GM12874 (cell line): Measurements from ENCODE around the gene UCP1.
A peak's percentile ranks its signal among the peaks of the same experiment; 100 is the strongest.

ENCODE experiments used
- CTCF ChIP-seq: IDR thresholded peaks from 2 replicates; pipeline ENCODE4 v1.5.1; 2011; ENCODE audit warnings: low read depth, mild to moderate bottlenecking, control low read depth, low read length, moderate library complexity; ENCODE audit not compliant: insufficient read depth

UCP1 gene, protein sequence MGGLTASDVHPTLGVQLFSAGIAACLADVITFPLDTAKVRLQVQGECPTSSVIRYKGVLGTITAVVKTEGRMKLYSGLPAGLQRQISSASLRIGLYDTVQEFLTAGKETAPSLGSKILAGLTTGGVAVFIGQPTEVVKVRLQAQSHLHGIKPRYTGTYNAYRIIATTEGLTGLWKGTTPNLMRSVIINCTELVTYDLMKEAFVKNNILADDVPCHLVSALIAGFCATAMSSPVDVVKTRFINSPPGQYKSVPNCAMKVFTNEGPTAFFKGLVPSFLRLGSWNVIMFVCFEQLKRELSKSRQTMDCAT

DNA sequence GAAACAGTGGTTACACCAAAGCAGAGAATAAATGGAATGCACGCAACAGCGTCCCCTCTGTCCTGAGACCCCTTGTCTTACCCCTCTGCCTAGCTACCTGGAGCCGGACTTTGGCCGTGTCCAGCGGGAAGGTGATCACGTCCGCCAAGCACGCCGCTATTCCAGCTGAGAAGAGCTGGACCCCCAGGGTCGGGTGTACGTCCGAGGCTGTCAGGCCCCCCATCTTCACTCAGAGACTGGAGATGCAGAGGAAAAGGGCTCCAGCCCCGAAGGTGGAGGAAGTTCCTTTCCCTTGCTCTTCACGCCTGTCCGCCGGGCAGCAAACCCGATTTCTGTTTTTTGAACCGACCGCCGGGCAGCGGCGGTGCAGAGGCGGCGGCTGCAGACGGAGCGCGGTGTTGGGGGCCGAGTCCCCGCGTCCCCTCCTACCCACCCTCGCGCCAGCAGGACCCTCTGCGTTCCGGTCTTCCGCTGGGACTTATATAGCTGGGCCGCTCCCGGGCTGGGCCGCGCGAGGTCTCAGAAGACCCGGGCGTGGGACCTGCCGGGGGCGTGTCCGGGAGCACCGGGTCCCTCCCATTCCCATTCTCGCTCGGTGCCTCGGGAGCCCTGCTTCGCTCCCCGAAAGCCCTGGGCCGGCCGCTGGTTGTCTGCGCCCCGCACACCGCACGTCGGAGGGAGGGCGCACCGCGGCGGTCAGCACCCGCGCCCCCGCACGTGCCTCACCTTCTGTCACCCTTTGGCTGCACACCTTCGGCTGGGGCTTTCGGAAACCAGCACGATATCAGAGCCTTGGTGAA is at the start of gene UCP1:
TSS of gene UCP1 (minus strand) at position 455 of the 800 bp plus-strand sequence. CDS start at position 223, 232 bp downstream.
- TF ChIP-seq CTCF, result no peak

DNA sequence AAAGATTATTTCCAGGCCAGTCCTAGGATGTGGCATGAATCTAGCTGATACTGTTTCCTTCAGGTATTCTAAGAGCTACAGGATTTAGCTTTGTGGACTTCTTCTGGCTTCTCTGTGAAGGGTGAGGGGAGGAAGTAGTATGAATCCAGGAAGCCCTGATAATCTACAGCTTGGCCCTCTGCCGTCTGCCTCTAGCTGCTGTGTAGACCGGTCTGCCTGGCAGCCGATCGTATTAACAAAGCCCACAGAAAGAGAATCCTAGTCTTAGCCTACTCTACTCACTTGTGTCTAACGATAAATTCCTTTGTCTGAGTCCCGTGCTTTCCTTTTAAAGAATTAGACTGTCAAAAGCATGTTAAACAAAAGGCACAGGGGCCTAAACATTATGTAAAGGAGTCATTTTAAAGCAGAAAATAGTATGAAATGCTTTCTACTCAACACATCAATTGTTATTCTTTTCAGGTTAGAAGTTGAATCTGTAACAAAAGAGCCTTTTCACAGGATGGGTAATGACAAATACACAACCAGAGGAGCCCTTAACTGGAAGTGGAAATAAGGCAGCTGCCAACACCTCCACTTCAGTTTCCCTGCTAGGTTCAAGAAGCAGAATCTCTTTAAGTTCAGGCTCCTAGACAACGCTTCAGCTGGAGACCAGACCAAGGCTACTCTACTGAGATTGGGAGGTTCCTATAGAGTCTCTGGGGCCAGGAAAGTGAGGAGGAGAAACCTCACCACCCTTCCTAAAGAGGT is 48.9 kb upstream of the UCP1 start:
- no peak for TF ChIP-seq CTCF

GRCh38 chr4:140615451-140615850 is 46.7 kb upstream of the UCP1 start:
- TF ChIP-seq CTCF, result no peak

DNA sequence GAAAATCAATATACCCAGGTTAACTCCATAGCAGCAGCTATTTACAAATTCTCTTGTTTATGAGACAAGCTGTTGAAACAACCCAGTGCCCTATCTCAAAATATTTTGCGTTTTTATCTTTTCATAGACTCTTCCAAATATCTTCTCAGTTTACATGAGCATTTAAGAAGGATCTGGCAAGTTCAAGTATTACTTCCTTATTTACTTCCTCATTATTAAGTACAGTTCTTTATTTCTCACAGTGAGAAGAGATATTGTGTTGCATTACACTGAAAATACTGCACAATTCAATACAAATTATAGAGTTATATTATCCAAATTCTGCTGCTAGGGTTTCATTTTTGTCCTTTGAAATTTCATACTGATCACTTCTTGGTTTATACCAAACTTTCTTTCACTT is 43.6 kb upstream of the UCP1 start:
- no peak for TF ChIP-seq CTCF

DNA sequence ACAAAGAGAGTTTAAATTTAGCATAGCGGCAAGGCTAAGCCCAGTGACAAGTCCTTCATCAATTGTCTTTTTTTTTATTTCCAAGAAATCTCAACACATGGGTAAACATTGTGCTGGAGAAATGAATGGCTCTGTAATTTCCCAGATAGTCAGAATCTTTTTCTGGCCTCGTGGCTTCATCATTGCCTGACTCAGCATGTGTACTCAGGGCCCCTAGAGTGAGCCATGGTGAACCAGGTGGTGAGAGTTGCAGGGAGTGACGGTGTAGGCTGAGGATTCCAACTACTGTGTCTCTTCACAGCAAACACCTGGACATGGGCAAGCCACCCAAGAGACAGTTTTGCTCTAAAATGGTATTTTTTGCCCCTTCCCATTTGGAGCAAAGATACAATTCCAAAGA is 43.1 kb upstream of the UCP1 start:
- no peak for TF ChIP-seq CTCF

DNA sequence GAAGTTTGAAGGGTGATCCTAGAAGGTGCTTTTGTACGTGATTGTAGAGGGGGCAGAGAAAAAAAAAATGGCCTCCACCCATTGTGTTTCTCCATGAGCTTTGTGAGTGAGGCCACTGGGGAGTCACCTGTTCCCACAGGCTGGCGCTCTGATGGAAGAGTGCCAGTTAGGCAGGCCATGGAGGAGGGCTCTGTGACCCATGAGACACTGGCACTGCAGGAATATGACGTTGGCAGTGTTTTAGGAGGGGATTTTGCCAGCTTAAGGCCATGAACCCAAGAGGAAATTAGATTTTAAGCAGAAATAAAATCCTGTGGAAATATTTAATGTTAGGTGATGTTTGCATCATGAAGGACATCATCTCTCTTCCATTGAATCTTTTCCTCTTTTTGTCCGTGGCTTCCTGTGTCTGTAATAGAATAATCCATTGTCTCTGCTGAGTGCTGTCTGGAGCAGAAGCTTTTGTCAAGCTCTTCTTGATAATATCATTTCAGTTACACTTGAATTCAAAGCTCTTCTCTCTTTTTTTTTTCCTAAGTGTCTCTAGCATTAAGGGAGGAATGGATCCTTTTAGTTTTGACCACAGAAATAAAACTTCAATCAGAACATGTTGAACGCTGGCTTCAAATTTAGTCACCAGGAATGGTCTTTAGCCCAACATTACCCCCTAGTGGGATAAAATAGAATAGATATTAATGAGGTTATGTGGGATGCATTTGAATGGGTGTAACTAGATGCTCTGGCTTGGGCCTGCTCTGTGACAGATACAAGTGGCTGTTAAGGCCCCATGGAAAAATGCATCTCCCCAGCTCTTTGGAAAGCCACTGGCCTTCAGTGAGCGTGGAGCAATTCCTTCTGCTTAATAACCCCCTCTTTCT is 41.0 kb upstream of the UCP1 start:
- TF ChIP-seq CTCF, result peak; percentile 32; the same call in 1 of the 2 replicates
